Measurements from ENCODE around the gene CDO1. TPM values are rescaled to one million over a fixed set of nuclear protein-coding genes. Genes with fewer than 3 reads are reported as not detected.

The CDO1 gene
- total RNA-seq, 1 experiment from 2014 or later: 13.2 TPM

- CTCF ChIA-PET: no interaction called here
- Mint-ChIP-seq H3K9me3 (peaks cover 15% of the 10 kb centered on the region), H3K36me3 (peaks cover 14% of the 10 kb centered on the region), H3K27me3 (ENCODE audit: low read depth) (no peaks in the 10 kb centered on the region; the same call in 1 of the 2 replicates), H3K27ac (no peak overlapping the region), H3K4me1 (peaks cover 41% of the 10 kb centered on the region), H3K4me3 (no peak overlapping the region)
- DNase-seq (ENCODE audit: low spot score): no peak
- no peak for ATAC-seq
- POLR2A ChIA-PET: no interaction called here
- no peak for TF ChIP-seq ZNF219 (CRISPR knock-in tag; IDR thresholded peaks at IDR 0.05; ENCODE audit: borderline replicate concordance)
- no peak for TF ChIP-seq NR1H2 (CRISPR knock-in tag; IDR thresholded peaks at IDR 0.05)
- no peak for TF ChIP-seq STAT6 (CRISPR knock-in tag; conservative IDR thresholded peaks at IDR 0.05; ENCODE audit: low read depth)
- no peak for TF ChIP-seq ERG (CRISPR knock-in tag; IDR thresholded peaks at IDR 0.05)
- TF ChIP-seq ZNF425 (CRISPR knock-in tag; conservative IDR thresholded peaks at IDR 0.05): no peak
- no peak for TF ChIP-seq ZNF232 (CRISPR knock-in tag; IDR thresholded peaks at IDR 0.05)
- TF ChIP-seq ZNF263 (CRISPR knock-in tag; IDR thresholded peaks at IDR 0.05; ENCODE audit: low read depth): no peak
- TF ChIP-seq E2F1 (CRISPR knock-in tag; IDR thresholded peaks at IDR 0.05): no peak
- no peak for TF ChIP-seq ZNF396 (CRISPR knock-in tag; IDR thresholded peaks at IDR 0.05; ENCODE audit: borderline replicate concordance)
- no peak for TF ChIP-seq IRF2 (CRISPR knock-in tag; IDR thresholded peaks at IDR 0.05; ENCODE audit: borderline replicate concordance, low read depth)
- TF ChIP-seq JAZF1 (CRISPR knock-in tag; IDR thresholded peaks at IDR 0.05): no peak
Observed at GRCh38 chr5:115854139-115854538, 37.7 kb upstream of the CDO1 start.

GRCh38 chr5:115850744-115851416, 34.4 kb upstream of the CDO1 start:
- Mint-ChIP-seq H3K36me3 (peaks cover 14% of the 10 kb centered on the region), H3K27ac (0 out of 2 replicates have a peak overlapping the region, but pooled peaks have one; percentile 26), H3K9me3 (peaks cover 15% of the 10 kb centered on the region), H3K4me1 (peaks cover 23% of the 10 kb centered on the region), H3K27me3 (ENCODE audit: low read depth) (no peaks in the 10 kb centered on the region; the same call in 1 of the 2 replicates), H3K4me3 (no peak overlapping the region)
- TF ChIP-seq ATF1 (CRISPR knock-in tag; IDR thresholded peaks at IDR 0.05) (no peak), MLX (CRISPR knock-in tag; IDR thresholded peaks at IDR 0.05) (no peak)
- ATAC-seq (no peak), DNase-seq (ENCODE audit: low spot score) (no peak)
- ChIA-PET POLR2A (no interaction called here), CTCF (no interaction called here)

Measured in WTC11 (cell line).